Amygdala (tissue), 56 donors: ENCODE results near the gene HOXA6.

Experiments
- DNase-seq, 56 donors: peaks; one replicate each; lab custom pipeline; 2025; lab: John Stamatoyannopoulos, UW

HOXA6 gene

GRCh38 chr7:27147199-27148030 is at the start of gene HOXA6:
HOXA6 (minus strand) TSS chr7:27147774; CDS start chr7:27147749, 25 bp downstream.
- no peak for DNase-seq

DNA sequence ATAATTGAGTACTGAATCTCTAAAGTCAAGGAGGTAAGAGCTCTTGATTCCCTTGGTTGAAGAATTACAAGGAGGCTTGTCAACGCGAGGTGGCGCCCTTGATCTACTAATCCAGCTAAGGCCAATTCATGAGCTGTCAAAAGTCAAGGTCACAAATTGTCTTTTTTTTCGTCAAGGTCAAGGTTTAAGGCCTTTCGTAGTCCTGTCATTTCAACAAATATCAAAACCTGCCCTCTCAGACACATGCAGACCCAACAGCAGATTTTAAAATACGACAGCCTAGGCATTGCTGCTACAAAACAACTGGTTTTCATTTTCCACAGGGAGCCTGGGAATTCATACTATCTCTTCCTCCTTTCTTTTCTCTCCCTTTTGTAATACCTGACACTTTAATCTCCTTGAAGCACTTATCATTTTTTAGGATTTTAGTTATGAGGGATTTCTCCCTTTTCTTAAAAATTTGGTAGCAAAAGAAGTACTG is 48.8 kb upstream of the HOXA6 start:
- peak in 50 of 56 donors; percentile 1 to 89 (median 34) for DNase-seq

- DNase-seq: no peak
Observed at GRCh38 chr7:27194686-27195379, 47.3 kb upstream of the HOXA6 start.

DNA sequence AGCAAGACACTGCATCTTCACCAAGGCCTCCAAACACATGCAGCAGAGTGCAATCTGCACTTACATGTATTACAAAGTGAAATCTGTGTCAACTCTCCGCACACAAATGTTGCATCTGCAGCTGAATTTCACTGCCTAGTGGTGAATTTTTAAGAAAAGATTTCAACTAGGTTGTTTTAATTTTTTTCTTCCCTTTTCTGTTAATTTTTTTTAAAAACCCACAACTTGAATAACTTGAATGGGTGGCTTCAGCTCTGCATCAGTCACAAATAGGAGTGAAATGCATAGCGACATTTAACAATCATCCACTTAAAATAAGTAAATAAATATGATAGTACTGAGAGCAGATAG is 46.4 kb upstream of the HOXA6 start:
- no peak for DNase-seq

- no peak for DNase-seq
Observed at GRCh38 chr7:27193335-27194001, 45.9 kb upstream of the HOXA6 start.

GRCh38 chr7:27192546-27193334 is 45.2 kb upstream of the HOXA6 start:
- DNase-seq: no peak

DNA sequence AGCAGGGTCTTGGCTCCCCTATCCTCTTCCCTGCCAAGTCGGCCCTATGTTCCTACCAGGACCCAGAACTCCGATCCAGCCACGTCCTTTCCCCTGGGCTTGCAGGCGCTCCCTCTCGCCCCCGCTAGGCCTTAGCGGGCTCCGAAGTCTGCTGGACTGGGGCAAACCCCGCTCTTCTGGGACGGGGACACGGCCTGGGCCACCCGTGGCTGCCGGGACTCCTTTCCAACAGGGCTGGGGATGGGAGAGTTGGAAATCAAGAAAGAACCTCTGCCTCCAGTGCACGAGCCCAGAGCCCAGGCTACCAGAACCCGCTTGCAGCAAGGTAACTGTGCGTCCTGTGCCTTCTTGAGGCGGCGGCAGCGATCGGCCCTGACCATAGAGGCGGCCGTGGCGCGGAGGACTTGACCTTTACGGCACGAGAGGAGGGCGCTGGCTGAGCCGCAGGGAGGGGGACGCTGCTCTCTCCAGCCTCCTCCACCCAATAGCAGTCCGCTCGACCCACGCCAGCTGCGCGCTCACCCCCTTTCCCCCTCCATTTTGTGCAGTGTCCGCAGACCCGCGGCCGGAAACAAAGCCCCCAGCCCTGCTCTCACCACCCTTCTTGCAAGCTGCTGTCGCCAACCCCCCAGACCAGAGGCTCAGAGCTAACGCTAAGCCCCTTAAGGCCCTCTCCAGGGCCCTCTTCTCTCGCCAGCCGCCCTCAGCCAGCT is 44.4 kb upstream of the HOXA6 start:
- DNase-seq: no peak

- no peak for DNase-seq
Observed at GRCh38 chr7:27191161-27191731, 43.7 kb upstream of the HOXA6 start.

- no peak for DNase-seq
Observed at GRCh38 chr7:27189997-27190748, 42.6 kb upstream of the HOXA6 start.

GRCh38 chr7:27189295-27189996 is 41.9 kb upstream of the HOXA6 start:
- DNase-seq: no peak

DNA sequence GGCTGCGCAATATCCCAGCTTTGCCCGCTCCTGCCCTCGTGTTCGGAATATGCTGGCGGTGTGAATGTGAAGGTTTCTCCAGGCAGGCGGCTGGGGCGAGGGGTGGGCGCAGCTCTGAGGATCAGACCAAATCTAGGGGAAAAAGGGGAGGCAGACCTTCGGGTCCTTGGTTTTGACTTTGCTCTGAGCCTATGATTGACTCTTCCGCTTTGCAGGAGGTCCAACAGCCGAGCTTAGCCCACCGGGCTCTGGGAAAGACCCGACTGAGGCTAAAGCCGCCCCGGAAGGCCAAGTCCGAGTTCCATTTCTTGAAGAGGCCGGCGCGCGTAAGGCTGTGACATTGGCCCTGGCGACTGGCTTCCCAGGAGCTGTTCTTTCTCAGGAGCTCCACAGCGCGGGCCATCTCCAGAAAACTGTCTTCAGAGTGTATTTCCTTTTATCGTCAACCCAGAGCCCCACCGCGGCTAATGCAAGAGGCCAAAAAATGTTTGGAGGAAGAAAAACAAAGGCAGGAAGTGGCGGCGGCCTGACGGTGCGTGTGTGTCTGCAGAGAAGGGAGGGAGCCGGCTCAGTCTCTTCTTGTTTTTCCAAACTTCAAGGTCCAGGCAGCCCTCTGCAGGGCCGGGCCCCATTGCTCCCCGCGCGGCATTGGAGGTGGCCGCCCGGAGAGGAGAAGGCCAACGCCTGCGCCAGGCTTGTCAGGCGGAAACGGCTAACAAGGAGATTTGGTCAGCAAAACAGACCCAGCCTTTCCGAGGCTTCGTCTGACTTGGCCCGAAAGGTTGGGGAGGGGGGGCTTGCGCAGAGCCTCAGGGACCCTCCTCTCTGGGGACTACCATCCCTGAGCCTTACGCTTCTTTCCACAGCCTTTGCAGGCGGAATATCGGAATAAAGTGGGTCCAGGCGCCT is 41.1 kb upstream of the HOXA6 start:
- DNase-seq: no peak

DNA sequence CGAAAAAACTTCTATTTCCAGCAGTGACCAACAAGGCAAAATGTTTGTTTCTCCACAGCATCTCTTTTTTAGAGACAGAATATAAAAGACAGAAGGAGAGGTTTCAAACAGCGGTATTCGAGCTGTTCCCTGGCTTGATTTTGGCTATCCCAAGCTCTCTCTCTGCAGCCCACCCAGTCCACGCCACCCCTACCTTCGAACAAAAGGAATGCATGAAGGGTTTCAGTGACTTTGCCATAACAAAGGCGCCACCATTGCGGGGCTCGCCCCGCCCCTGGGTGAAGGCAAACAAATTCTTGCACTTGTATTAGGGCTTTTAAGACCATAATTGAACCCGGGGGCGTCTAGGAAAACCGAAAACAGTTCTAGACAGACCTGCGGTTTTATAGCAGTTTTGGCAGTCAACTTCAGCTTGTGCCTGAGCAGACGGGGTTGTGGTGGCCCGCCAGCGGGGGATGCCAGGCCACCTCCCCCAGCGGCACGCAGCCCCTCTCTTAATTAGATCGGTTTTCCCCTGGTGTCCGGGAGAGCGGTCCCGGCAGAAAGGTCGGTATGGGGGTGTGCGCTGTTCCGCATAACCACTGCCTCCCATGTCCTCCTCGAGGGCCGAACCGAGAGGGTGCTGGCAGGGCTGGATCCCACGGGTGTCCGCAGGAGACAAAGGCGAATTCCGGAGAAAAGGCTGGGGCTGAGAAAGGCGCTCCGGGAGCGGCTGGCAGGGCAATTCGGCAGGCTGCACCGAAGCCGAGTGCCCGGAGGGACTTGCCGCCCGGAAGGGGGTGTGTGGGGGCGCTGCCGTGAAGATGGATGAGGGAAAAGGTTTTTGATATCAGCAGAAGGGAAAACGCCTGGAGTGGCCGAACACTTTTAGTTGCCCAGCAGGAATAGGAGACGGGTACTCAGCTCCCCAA is 40.2 kb upstream of the HOXA6 start:
- no peak for DNase-seq

GRCh38 chr7:27186668-27187474 is 39.3 kb upstream of the HOXA6 start:
- DNase-seq: no peak

DNA sequence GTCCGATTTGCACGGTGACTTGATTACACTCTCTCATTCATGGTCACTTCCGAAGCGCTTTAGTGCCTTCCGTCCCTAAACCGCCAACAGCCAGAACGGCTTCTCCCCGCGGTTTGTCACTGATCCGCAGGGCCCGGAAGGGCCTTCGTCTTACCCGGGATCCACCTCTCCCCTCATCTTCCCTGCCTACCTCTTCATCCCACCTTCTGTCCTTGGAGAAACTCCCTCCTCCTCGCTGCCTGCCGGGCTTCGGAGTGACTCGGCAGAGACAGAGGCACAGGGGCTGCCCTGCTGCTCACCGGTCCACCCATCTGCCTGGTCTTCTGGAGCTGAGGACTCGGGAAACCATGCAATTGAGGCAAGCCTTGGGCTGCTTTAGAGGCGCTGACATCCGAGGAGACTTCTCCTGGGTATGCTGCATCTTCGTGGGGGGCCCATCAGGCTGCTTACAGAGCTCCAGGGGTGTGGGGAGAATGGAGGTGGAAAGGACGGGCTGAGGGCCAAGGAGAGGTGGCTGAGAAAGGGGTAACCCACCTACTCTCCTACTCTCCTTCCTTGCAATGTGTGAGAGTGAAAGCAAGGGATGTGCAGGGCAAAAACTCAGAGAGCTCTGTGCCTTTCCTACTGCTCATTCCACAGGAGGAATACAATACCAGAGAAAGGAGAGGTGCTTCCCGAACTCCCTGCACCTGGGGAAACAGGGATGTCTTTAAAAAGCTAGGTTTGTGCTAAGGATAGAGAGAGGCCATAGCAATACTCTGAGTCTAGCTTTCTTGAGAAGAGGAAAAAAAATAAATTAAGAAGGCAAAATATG is 38.5 kb upstream of the HOXA6 start:
- DNase-seq: no peak
